BE2C (cell line): ENCODE data around the gene MFAP3L.
"Not testable (repeated sequence)": the region's sequence is repeated elsewhere in the genome, so short reads cannot be mapped to it uniquely, and the experiment has no call there.

Source experiments
- DNase-seq: peaks from one replicate; pipeline ENCODE4 v3.0.0-alpha.2; 2020
- H3K27me3 ChIP-seq: fragments of 250-450 bp; sonication (Bioruptor Pico); 2 replicates; pipeline ENCODE4 v1.5.1; 2020; ENCODE audit warnings: mild to moderate bottlenecking
- H3K36me3 ChIP-seq: fragments of 250-450 bp; sonication (Bioruptor Pico); 2 replicates; pipeline ENCODE4 v1.5.1; 2020; ENCODE audit warnings: mild to moderate bottlenecking
- H3K4me1 ChIP-seq: fragments of 250-450 bp; sonication (Bioruptor Pico); 2 replicates; pipeline ENCODE4 v1.5.1; 2020
- H3K4me3 ChIP-seq: 2 replicates; pipeline ENCODE4 v1.5.1; 2011; ENCODE audit warnings: low read depth, low read length
- H3K9me3 ChIP-seq: fragments of 250-450 bp; sonication (Bioruptor Pico); 2 replicates; pipeline ENCODE4 v1.5.1; 2020
- CTCF ChIP-seq: IDR thresholded peaks from 2 replicates; pipeline ENCODE4 v1.5.1; 2012; ENCODE audit warnings: mild to moderate bottlenecking, low read depth, low read length

Gene MFAP3L

DNA sequence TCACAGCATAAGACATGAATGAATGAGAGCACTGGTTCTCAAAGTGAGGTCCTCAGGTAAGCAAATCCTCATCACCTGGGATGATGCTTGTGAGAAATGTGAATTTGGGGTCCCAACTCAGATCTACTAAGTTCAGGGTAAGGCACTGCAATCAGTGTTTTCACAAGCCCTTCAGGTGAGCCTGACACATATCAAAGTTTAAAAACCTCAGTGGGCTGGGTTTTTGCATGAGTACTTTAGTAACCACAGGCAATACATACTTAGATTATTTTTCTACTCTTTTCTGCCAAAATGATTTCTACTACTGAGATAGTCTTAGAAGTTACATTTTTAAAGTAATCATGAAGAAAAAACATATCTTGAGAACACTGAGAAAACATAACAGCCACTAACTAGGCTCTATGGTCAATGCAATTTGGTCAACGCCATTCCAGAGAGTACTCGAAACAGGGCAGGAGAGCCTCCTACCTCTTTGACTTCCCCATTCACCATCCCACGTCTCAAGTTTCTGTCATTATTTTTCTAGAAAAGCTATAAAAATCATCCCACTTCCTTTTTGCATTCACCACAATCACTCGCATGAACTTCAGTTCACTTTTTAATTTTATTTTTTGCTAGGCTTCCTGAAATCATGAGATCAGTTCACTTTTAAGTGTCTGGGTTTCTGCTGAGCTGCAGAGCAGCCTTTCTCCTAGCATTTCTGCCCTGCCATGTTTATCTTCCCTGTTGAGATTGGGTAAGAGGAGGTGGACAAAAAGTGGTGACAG lies 73.8 kb downstream of the MFAP3L start:
- no peaks in the 10 kb centered on the region for H3K9me3 ChIP-seq
- no peaks in the 10 kb centered on the region for H3K4me1 ChIP-seq
- no peaks in the 10 kb centered on the region for H3K36me3 ChIP-seq
- H3K4me3 ChIP-seq = no peak overlapping the region
- DNase-seq = no peak
- TF ChIP-seq CTCF = no peak
- no peaks in the 10 kb centered on the region for H3K27me3 ChIP-seq

DNA sequence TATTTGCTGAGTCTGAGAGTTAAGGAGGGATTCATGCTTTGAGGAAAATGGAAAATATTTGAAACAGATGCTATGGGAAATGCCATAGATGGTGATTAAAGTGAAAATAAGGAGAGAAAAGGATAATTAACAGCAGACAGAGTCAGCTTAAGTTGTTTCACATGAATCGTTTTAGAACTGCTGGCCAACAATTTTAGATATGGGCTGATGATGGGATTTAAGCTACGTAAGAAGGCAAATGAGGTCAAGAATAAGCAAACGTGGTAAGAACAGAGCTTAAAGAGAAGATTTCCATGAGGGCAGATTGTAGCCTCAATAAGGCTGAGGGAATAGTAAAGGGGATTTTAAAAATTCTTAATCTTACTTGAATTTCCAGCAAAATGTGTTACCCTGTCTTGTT lies 77.9 kb downstream of the MFAP3L start:
- no peaks in the 10 kb centered on the region for H3K9me3 ChIP-seq
- no peak for DNase-seq
- TF ChIP-seq CTCF = no peak

DNA sequence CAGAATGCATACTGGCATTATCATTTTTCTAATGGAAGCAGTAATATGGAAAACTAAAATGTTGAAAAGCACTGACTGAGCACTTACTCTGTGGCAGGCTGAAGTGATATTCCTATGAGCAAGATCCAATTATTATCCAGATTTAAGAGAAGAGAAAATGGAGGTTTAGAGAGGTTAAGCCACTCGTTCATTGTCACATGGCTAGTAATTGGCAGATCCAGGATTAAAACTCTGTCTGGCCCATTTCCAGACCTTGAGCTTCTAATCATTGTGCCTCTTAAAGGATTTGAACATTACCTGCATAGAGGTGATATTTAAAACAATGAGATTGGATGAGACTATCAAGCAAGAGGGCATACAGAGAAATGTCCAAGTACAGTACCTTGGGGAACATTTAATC lies 80.6 kb downstream of the MFAP3L start:
- Histone ChIP-seq H3K4me3 (no peak overlapping the region), H3K27me3 (no peaks in the 10 kb centered on the region), H3K36me3 (no peaks in the 10 kb centered on the region), H3K4me1 (no peaks in the 10 kb centered on the region), H3K9me3 (no peaks in the 10 kb centered on the region)
- DNase-seq = no peak
- TF ChIP-seq CTCF = no peak

More for the DNA sequence above, 77.9 kb downstream of the MFAP3L start:
- Histone ChIP-seq H3K4me1 (no peaks in the 10 kb centered on the region), H3K27me3 (no peaks in the 10 kb centered on the region), H3K4me3 (no peak overlapping the region), H3K36me3 (no peaks in the 10 kb centered on the region)

- H3K9me3 ChIP-seq, H3K27me3 ChIP-seq, H3K4me3 ChIP-seq, H3K36me3 ChIP-seq, H3K4me1 ChIP-seq, DNase-seq: not testable (repeated sequence)
Measured at GRCh38 chr4:169943601-169944000, 82.6 kb downstream of the MFAP3L start.

GRCh38 chr4:169941141-169941540 lies 85.1 kb downstream of the MFAP3L start:
- H3K4me1 ChIP-seq = no peaks in the 10 kb centered on the region
- DNase-seq = no peak
- TF ChIP-seq CTCF = no peak
- no peaks in the 10 kb centered on the region for H3K27me3 ChIP-seq
- no peaks in the 10 kb centered on the region for H3K36me3 ChIP-seq
- no peaks in the 10 kb centered on the region for H3K9me3 ChIP-seq
- no peak overlapping the region for H3K4me3 ChIP-seq

DNA sequence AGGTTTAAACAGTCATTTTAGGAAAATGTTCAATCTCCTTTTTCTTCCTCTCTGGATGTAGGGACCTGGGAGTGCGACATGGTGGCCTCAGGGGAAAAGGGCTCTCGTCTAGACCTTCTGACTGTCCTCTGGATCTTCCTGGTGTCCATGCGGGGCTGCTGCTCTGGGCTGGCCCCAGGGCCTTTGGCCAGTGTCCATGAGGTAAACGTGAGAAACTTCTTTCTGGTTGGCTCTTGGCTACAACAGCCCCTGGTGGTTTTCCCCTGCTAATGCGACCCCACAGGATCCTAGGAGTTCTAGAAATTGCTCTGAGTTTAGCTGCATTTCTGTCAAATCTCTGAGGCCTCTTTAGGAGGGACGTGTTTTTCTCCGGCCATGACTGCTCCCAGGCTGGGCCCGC lies 85.7 kb downstream of the MFAP3L start:
- H3K36me3 ChIP-seq = no peaks in the 10 kb centered on the region
- H3K4me3 ChIP-seq = no peak overlapping the region
- peak; percentile 46 for TF ChIP-seq CTCF
- H3K9me3 ChIP-seq = no peaks in the 10 kb centered on the region
- peak; percentile 35 for DNase-seq
- H3K4me1 ChIP-seq = no peaks in the 10 kb centered on the region
- no peaks in the 10 kb centered on the region for H3K27me3 ChIP-seq
